Suppressor macrophage treated with lipopolysaccharide for 4 hours (primary cell): ENCODE data around the gene KIF15.

ENCODE experiments used
- DNase-seq: peaks from one replicate; pipeline ENCODE4 v3.0.0-alpha.2; 2020

Gene KIF15

GRCh38 chr3:44885618-44886017 lies 124.0 kb downstream of the KIF15 start:
- DNase-seq = no peak

GRCh38 chr3:44886561-44886960 lies 125.0 kb downstream of the KIF15 start:
- DNase-seq = no peak

GRCh38 chr3:44887101-44887500 lies 125.5 kb downstream of the KIF15 start:
- no peak for DNase-seq

DNA sequence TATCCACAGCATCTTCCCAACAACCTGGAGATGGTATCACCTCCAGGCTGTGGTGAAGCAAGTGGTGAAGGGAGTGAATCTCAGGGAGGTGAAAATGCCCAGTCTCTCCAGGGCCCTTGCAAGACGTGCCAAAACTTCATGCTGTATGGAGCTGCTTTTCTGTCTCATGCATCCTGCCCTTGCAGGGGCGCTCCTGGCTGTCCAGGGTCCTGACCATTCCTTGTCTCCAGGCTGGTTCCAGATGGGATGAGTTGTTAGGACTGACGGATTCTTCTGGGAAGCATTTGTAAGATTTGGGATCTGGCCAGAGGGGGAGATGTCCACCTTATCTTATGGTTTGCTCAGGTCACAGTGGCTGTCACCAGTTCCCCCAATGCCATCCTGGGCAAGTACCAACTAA lies 128.7 kb downstream of the KIF15 start:
- no peak for DNase-seq

GRCh38 chr3:44890852-44891251 lies 129.3 kb downstream of the KIF15 start:
- DNase-seq = no peak

DNA sequence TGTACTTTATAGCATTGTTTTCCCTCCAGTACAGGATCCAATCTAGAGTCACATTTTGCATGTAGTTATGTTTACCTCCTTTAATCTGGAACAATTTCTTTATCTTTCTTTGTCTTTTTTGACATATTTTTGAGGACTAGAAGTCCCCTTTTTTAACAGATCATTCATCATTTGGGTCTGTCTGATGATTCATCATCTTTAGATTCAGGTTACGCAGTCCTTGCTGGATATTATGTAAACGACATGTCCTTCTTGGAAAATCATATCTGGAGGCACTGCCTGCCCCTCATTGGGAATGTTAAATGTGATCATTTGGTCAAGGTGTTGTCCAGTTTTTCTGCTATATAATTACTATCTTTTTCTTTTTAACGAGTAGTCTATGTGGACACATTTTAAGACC lies 131.1 kb downstream of the KIF15 start:
- DNase-seq = no peak

GRCh38 chr3:44893097-44893496 lies 131.5 kb downstream of the KIF15 start:
- no peak for DNase-seq

DNA sequence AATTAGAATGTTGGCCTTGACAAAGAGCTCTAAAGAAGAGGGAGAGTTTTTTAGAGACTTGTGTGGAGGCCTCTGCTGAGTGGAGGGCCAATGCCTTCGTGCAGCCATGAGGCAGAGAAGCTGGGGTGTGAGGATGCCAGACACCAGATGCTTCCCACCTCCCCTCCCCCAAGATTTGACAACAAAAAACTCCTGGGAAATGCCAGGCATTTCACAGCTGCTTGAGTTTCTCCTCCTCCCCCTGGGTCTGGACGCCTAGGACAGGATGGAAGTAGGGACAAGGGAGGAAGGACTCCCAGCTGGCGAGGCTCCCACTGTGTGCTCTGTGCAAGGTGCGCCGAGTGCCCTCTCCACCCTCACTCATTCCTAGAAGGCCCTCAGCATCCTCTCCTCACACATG lies 132.9 kb downstream of the KIF15 start:
- no peak for DNase-seq

- DNase-seq = no peak
These were observed 134.8 kb downstream of the KIF15 start for GRCh38 chr3:44896440-44896839.

DNA sequence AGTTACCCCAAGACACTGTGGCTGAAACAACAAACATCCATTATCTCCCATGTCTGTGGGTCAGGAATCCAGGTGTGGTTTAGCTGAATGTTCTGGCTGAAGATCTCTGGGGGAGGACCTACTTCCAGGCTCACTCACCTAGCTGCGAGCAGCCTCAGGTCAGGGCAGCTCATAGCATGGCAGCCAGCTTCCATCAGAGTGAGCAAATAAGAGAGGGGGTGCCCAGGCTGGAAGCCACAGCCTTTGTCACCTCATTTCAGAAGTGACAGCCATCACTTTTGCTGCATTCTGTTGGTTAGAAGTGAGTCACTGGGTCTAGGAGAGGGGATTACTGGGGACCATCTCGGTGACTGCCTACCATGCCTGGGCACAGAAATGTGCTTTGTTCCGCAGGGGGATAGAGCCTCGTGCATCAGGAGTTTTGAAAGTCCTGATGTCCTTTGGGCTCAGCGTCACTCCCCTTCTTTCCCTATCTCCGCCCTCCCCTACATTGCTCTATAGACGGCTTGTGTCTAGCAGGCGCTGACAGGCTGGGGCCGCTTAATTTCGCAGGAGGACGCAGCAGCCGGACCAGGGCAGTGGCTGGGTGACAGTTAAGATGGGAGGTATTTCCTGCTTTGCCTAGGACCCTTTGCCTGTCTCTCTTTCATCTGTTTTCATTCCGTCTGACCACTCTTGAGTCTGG lies 138.2 kb downstream of the KIF15 start:
- no peak for DNase-seq

- no peak for DNase-seq
These were observed 141.0 kb downstream of the KIF15 start for GRCh38 chr3:44902628-44903027.
